WTC11 (cell line): ENCODE results near the gene OPRL1. TPM values are rescaled to one million over a fixed set of nuclear protein-coding genes. Genes with fewer than 3 reads are reported as not detected.

ENCODE experiments used
- ATAC-seq: fragments of 200-7000 bp; cut with Tn5 transposase; 2 replicates; pipeline ENCODE4 v1.10.0; 2021; ENCODE audit warnings: mild to moderate bottlenecking, moderate library complexity
- CTCF ChIA-PET: fragments of 300-600 bp; sonication (Branson Sonifier 250); formaldehyde crosslinking; loops from one replicate; lab custom pipeline; 2021; ENCODE audit warnings: antibody characterized with exemption; lab: Charles Lee
- POLR2A ChIA-PET: fragments of 350-600 bp; sonication (Branson Sonifier 250); formaldehyde crosslinking; loops from one replicate; lab custom pipeline; 2021; ENCODE audit warnings: antibody characterized with exemption; lab: Charles Lee
- DNase-seq: peaks from one replicate; pipeline ENCODE4 v3.0.0; 2021; ENCODE audit warnings: low spot score
- H3K27ac Mint-ChIP-seq: 2 replicates; pipeline ENCODE4 v1.8.0; 2021; ENCODE audit warnings: mixed read lengths
- H3K27me3 Mint-ChIP-seq: 2 replicates; pipeline ENCODE4 v1.8.0; 2021; ENCODE audit warnings: low read depth, mild to moderate bottlenecking, moderate library complexity, mixed read lengths
- H3K36me3 Mint-ChIP-seq: 2 replicates; pipeline ENCODE4 v1.8.0; 2021; ENCODE audit warnings: mixed read lengths
- H3K4me1 Mint-ChIP-seq: 2 replicates; pipeline ENCODE4 v1.8.0; 2022; ENCODE audit warnings: mixed read lengths
- H3K4me3 Mint-ChIP-seq: 2 replicates; pipeline ENCODE4 v1.8.0; 2021; ENCODE audit warnings: mild to moderate bottlenecking, moderate library complexity, mixed read lengths
- H3K9me3 Mint-ChIP-seq: 2 replicates; pipeline ENCODE4 v1.8.0; 2021; ENCODE audit warnings: mixed read lengths
- ATF1 ChIP-seq: sonication (generic); formaldehyde crosslinking; IDR thresholded peaks from 2 replicates; pipeline ENCODE4 v1.8.1; 2023; ENCODE audit warnings: mild to moderate bottlenecking, moderate library complexity, missing genetic modification reagents
- CREM ChIP-seq: sonication (generic); formaldehyde crosslinking; IDR thresholded peaks from 2 replicates; pipeline ENCODE4 v1.8.1; 2022; ENCODE audit warnings: mild to moderate bottlenecking, missing genetic modification reagents, moderate library complexity
- CTCF ChIP-seq: fragments of 200-600 bp; IDR thresholded peaks from 2 replicates; pipeline ENCODE4 v1.8.0; 2022; ENCODE audit warnings: antibody characterized with exemption
- E2F4 ChIP-seq: sonication (generic); formaldehyde crosslinking; IDR thresholded peaks from 2 replicates; pipeline ENCODE4 v1.8.1; 2022; ENCODE audit warnings: low read depth, mild to moderate bottlenecking, moderate library complexity, missing genetic modification reagents, borderline replicate concordance
- EMX1 ChIP-seq: fragments of 250-450 bp; sonication (Bioruptor Pico); IDR thresholded peaks from 2 replicates; pipeline ENCODE4 v1.8.0; 2021; ENCODE audit warnings: mild to moderate bottlenecking
- ESRRA ChIP-seq: sonication (generic); formaldehyde crosslinking; IDR thresholded peaks from 2 replicates; pipeline ENCODE4 v1.8.1; 2022; ENCODE audit warnings: mild to moderate bottlenecking, missing genetic modification reagents, borderline replicate concordance
- FOXK1 ChIP-seq: sonication (generic); formaldehyde crosslinking; IDR thresholded peaks from 2 replicates; pipeline ENCODE4 v1.8.0; 2022; ENCODE audit warnings: mild to moderate bottlenecking, moderate library complexity, missing genetic modification reagents
- IRF2 ChIP-seq: sonication (generic); formaldehyde crosslinking; IDR thresholded peaks from 2 replicates; pipeline ENCODE4 v1.8.0; 2022; ENCODE audit warnings: low read depth, missing genetic modification reagents, borderline replicate concordance
- KAT7 ChIP-seq: sonication (generic); formaldehyde crosslinking; IDR thresholded peaks from 2 replicates; pipeline ENCODE4 v1.8.1; 2023; ENCODE audit warnings: missing genetic modification reagents, mild to moderate bottlenecking, borderline replicate concordance
- NR3C1 ChIP-seq: sonication (generic); formaldehyde crosslinking; conservative IDR thresholded peaks from 2 replicates; pipeline ENCODE4 v1.8.1; 2023; ENCODE audit warnings: low read depth, mild to moderate bottlenecking, missing genetic modification reagents
- RELA ChIP-seq: sonication (generic); formaldehyde crosslinking; IDR thresholded peaks from 2 replicates; pipeline ENCODE4 v1.8.1; 2022; ENCODE audit warnings: missing genetic modification reagents, mild to moderate bottlenecking, borderline replicate concordance
- SP1 ChIP-seq: sonication (generic); formaldehyde crosslinking; conservative IDR thresholded peaks from 2 replicates; pipeline ENCODE4 v1.8.1; 2022; ENCODE audit warnings: missing genetic modification reagents
- TEAD4 ChIP-seq: sonication (generic); formaldehyde crosslinking; IDR thresholded peaks from 2 replicates; pipeline ENCODE4 v1.8.0; 2022; ENCODE audit warnings: mild to moderate bottlenecking, missing genetic modification reagents
- USF1 ChIP-seq: sonication (generic); formaldehyde crosslinking; IDR thresholded peaks from 2 replicates; pipeline ENCODE4 v1.8.0; 2022; ENCODE audit warnings: mild to moderate bottlenecking, missing genetic modification reagents
- USF2 ChIP-seq: sonication (generic); formaldehyde crosslinking; IDR thresholded peaks from 2 replicates; pipeline ENCODE4 v1.8.1; 2023; ENCODE audit warnings: mild to moderate bottlenecking, missing genetic modification reagents, moderate library complexity
- ZNF396 ChIP-seq: fragments of 250-450 bp; sonication (Bioruptor Pico); IDR thresholded peaks from 2 replicates; pipeline ENCODE4 v1.8.0; 2021; ENCODE audit warnings: mild to moderate bottlenecking, moderate library complexity, borderline replicate concordance
- total RNA-seq: library from RNA; stranded (reverse); gene quantifications from 3 replicates; pipeline ENCODE4 v1.2.3, GENCODE V29; 2021
- TF ChIP-seq, protein P1 (sequence below): sonication (generic); formaldehyde crosslinking; IDR thresholded peaks from 2 replicates; pipeline ENCODE4 v1.8.0; 2022; ENCODE audit warnings: mild to moderate bottlenecking, missing genetic modification reagents
- TF ChIP-seq, protein P2 (sequence below): sonication (generic); formaldehyde crosslinking; IDR thresholded peaks from 2 replicates; pipeline ENCODE4 v1.8.1; 2022; ENCODE audit warnings: mild to moderate bottlenecking, missing genetic modification reagents, moderate library complexity, borderline replicate concordance
- TF ChIP-seq, protein P3 (sequence below): fragments of 250-450 bp; sonication (Bioruptor Pico); IDR thresholded peaks from 2 replicates; pipeline ENCODE4 v1.9.0; 2021; ENCODE audit warnings: moderate library complexity, mild to moderate bottlenecking, inconsistent platforms, borderline replicate concordance

Gene OPRL1
- total RNA-seq, 1 experiment from 2014 or later = 2.0 TPM

GRCh38 chr20:64137598-64138031, 57.7 kb downstream of the OPRL1 start:
- no peak for ATAC-seq
- CTCF ChIA-PET = interaction anchor here (1.4 kb wide), 1 partner anchor 86 kb away, joined by 4 read pairs; no protein-coding TSS in a partner anchor
- Mint-ChIP-seq H3K4me3 (no peak overlapping the region), H3K4me1 (peaks cover 7% of the 10 kb centered on the region; the same call in 1 of the 2 replicates), H3K9me3 (no peaks in the 10 kb centered on the region), H3K27ac (no peak overlapping the region), H3K36me3 (no peaks in the 10 kb centered on the region), H3K27me3 (no peaks in the 10 kb centered on the region; the same call in 1 of the 2 replicates)
- TF ChIP-seq KAT7 (CRISPR knock-in tag) (no peak), CTCF (no peak), USF1 (CRISPR knock-in tag) (no peak), ZNF396 (CRISPR knock-in tag) (no peak)
- DNase-seq = no peak
- POLR2A ChIA-PET = no interaction called here

DNA sequence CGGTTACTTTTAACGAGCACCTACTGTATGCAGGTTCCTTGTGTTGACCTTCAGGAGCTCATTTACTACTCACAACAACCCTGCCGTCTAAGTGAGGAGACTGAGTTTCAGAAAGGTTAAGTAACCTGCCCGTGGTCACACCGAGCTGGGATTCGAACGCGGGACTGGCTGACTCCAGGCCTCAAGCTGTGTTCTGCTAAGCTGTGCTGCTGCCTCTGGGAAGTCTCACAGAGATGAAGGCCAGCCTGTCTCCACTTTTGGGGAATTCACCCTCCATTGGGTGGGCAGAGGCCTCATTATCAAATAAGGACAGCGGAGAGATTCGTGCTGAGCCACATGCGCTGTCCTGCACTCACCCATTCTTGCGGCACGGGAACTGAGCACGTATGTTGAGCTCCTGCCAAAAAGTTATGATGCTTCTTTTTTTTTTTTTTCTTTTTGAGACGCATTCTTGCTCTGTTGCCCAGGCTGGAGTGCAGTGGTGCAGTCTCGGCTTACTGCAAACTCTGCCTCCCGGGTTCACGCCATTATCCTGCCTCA, 58.5 kb downstream of the OPRL1 start:
- no peak for ATAC-seq
- ChIA-PET CTCF (interaction anchor here (0.6 to 1.4 kb wide), 2 partner anchors 85 to 330 kb away, joined by 4 read pairs; no protein-coding TSS in a partner anchor), POLR2A (no interaction called here)
- Mint-ChIP-seq H3K9me3 (no peaks in the 10 kb centered on the region), H3K36me3 (no peaks in the 10 kb centered on the region), H3K4me3 (no peak overlapping the region), H3K4me1 (peaks cover 7% of the 10 kb centered on the region; the same call in 1 of the 2 replicates), H3K27me3 (no peaks in the 10 kb centered on the region; the same call in 1 of the 2 replicates), H3K27ac (no peak overlapping the region)
- TF ChIP-seq, protein P1, sequence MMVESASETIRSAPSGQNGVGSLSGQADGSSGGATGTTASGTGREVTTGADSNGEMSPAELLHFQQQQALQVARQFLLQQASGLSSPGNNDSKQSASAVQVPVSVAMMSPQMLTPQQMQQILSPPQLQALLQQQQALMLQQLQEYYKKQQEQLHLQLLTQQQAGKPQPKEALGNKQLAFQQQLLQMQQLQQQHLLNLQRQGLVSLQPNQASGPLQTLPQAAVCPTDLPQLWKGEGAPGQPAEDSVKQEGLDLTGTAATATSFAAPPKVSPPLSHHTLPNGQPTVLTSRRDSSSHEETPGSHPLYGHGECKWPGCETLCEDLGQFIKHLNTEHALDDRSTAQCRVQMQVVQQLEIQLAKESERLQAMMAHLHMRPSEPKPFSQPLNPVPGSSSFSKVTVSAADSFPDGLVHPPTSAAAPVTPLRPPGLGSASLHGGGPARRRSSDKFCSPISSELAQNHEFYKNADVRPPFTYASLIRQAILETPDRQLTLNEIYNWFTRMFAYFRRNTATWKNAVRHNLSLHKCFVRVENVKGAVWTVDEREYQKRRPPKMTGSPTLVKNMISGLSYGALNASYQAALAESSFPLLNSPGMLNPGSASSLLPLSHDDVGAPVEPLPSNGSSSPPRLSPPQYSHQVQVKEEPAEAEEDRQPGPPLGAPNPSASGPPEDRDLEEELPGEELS (CRISPR knock-in tag) = no peak
- no peak for TF ChIP-seq ESRRA (CRISPR knock-in tag)
- TF ChIP-seq USF1 (CRISPR knock-in tag) = no peak
- peak; percentile 7 for DNase-seq

DNA sequence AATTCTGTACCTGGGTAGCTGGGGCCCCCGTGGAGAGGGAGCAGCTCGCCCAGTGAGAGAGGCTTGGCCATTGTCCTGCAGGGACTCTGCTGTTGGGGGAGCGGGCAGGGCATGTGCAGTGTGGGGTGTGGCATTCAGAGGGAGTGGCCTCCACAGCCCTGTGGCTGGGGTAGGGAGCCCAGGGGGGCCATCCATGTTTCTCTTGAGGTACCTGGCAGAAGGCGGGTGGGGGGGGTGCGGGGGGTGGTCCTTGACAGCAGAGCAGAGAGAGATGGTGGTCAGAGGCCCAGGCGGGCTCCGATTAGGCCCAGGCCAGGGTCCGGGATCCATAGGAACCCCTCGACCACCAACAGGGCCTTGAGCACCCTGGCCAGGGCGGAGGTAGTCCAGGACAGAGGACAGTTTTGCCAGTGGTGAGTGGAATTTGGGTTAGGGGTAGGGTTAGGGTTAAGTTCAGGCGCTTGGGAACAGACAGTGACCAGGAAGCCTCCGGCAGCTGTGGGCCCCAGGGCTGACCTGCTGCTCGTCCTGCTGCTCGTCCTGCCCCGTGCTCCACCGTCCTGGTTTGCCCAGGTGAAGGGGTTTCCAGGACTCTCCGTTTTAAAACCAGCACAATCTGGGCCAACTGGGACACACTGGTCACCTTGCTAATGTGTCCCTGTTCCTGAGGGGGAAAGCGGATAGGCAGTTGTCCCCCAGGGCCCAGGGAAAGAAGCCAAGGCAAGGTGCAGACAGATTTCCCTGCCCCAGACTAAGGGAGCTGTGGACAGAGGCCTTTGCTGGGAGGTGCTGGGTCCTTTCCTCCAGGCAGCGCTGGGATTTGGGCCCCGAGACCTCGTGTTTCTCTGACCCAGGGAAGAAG, 59.5 kb downstream of the OPRL1 start:
- Mint-ChIP-seq H3K4me3 (no peak overlapping the region), H3K9me3 (peaks cover 9% of the 10 kb centered on the region), H3K4me1 (peaks cover 7% of the 10 kb centered on the region; the same call in 1 of the 2 replicates), H3K27me3 (no peaks in the 10 kb centered on the region; the same call in 1 of the 2 replicates), H3K27ac (no peak overlapping the region), H3K36me3 (peaks cover 8% of the 10 kb centered on the region)
- ATAC-seq = no peak
- ChIA-PET POLR2A (no interaction called here), CTCF (interaction anchor here (0.6 to 1.1 kb wide), 3 partner anchors 19 to 331 kb away, joined by 3 to 4 read pairs (median 3); no protein-coding TSS in a partner anchor)
- peak; percentile 10 for DNase-seq
- TF ChIP-seq, protein P2, sequence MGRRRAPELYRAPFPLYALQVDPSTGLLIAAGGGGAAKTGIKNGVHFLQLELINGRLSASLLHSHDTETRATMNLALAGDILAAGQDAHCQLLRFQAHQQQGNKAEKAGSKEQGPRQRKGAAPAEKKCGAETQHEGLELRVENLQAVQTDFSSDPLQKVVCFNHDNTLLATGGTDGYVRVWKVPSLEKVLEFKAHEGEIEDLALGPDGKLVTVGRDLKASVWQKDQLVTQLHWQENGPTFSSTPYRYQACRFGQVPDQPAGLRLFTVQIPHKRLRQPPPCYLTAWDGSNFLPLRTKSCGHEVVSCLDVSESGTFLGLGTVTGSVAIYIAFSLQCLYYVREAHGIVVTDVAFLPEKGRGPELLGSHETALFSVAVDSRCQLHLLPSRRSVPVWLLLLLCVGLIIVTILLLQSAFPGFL (CRISPR knock-in tag) = no peak
- no peak for TF ChIP-seq ATF1 (CRISPR knock-in tag)
- no peak for TF ChIP-seq E2F4
- no peak for TF ChIP-seq RELA
- no peak for TF ChIP-seq SP1 (CRISPR knock-in tag)
- TF ChIP-seq TEAD4 = no peak
- TF ChIP-seq, protein P3, sequence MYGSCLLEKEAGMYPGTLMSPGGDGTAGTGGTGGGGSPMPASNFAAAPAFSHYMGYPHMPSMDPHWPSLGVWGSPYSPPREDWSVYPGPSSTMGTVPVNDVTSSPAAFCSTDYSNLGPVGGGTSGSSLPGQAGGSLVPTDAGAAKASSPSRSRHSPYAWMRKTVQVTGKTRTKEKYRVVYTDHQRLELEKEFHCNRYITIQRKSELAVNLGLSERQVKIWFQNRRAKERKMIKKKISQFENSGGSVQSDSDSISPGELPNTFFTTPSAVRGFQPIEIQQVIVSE (CRISPR knock-in tag) = no peak
- TF ChIP-seq USF2 (CRISPR knock-in tag) = no peak
- TF ChIP-seq NR3C1 (CRISPR knock-in tag) = no peak
- no peak for TF ChIP-seq IRF2
- TF ChIP-seq FOXK1 (CRISPR knock-in tag) = no peak
- no peak for TF ChIP-seq CREM (CRISPR knock-in tag)
- TF ChIP-seq EMX1 = no peak
